ENCODE measurements around the gene ZNF835. TPM values are rescaled to one million over a fixed set of nuclear protein-coding genes. Genes with fewer than 3 reads are reported as not detected.

Gene ZNF835
- total RNA-seq, 1 experiment from 2014 or later = not detected

- H3K27me3 Mint-ChIP-seq (ENCODE audit: insufficient read depth, unreplicated experiment) = no peaks in the 10 kb centered on the region
- no peaks in the 10 kb centered on the region; the same call in 1 of the 2 replicates for H3K36me3 ChIP-seq (ENCODE audit: control insufficient read depth, insufficient read depth, low read length)
- no peak for DNase-seq
- H3K4me3 Mint-ChIP-seq (ENCODE audit: unreplicated experiment) = no peak overlapping the region
- ChIA-PET POLR2A (no interaction called here), CTCF (no interaction called here)
- no TSS peak for BruUV-seq (replicated peaks)
- H3K27me3 ChIP-seq (replicated peaks; ENCODE audit: control insufficient read depth, insufficient read depth, low read length) = no peaks in the 10 kb centered on the region
- intact Hi-C loops (cut with micrococcal nuclease; ENCODE audit: unreplicated experiment) = no loop called here
- no peaks in the 10 kb centered on the region for H3K4me1 Mint-ChIP-seq (ENCODE audit: low read depth, unreplicated experiment)
- peaks cover 10% of the 10 kb centered on the region for H3K36me3 Mint-ChIP-seq (ENCODE audit: insufficient read depth, unreplicated experiment)
- H3K4me1 ChIP-seq = no peaks in the 10 kb centered on the region
- no peaks in the 10 kb centered on the region; the same call in none of the 2 replicates for H3K9me3 ChIP-seq
- peaks cover 75% of the 10 kb centered on the region for H3K9me3 Mint-ChIP-seq (ENCODE audit: unreplicated experiment)
- H3K4me3 ChIP-seq (ENCODE audit: low read depth, low read length) = no peak overlapping the region
- H3K27ac Mint-ChIP-seq (ENCODE audit: unreplicated experiment) = no peak overlapping the region
- no peak for TF ChIP-seq CTCF (IDR thresholded peaks at IDR 0.05; ENCODE audit: insufficient read depth in 1 of 2, low read depth in 1 of 2, low read length in 1 of 2, severe bottlenecking in 1 of 2, unreplicated experiment in 1 of 2)
Observed at GRCh38 chr19:56613639-56614038, 57.9 kb downstream of the ZNF835 start.

- Histone ChIP-seq H3K4me3 (ENCODE audit: low read depth, low read length) (no peak overlapping the region), H3K4me1 (no peaks in the 10 kb centered on the region), H3K27me3 (replicated peaks; ENCODE audit: control insufficient read depth, insufficient read depth, low read length) (no peaks in the 10 kb centered on the region), H3K9me3 (no peaks in the 10 kb centered on the region; the same call in none of the 2 replicates), H3K36me3 (ENCODE audit: control insufficient read depth, insufficient read depth, low read length) (no peaks in the 10 kb centered on the region; the same call in 1 of the 2 replicates)
- H3K27me3 Mint-ChIP-seq (ENCODE audit: insufficient read depth, unreplicated experiment) = no peaks in the 10 kb centered on the region
- no peak overlapping the region for H3K4me3 Mint-ChIP-seq (ENCODE audit: unreplicated experiment)
- no peak for TF ChIP-seq CTCF (IDR thresholded peaks at IDR 0.05; ENCODE audit: insufficient read depth in 1 of 2, low read depth in 1 of 2, low read length in 1 of 2, severe bottlenecking in 1 of 2, unreplicated experiment in 1 of 2)
- intact Hi-C loops (cut with micrococcal nuclease; ENCODE audit: unreplicated experiment) = no loop called here
- BruUV-seq (replicated peaks) = no TSS peak
- peaks cover 9% of the 10 kb centered on the region for H3K36me3 Mint-ChIP-seq (ENCODE audit: insufficient read depth, unreplicated experiment)
- DNase-seq = no peak
- ChIA-PET CTCF (no interaction called here), POLR2A (no interaction called here)
- no peaks in the 10 kb centered on the region for H3K4me1 Mint-ChIP-seq (ENCODE audit: low read depth, unreplicated experiment)
- peaks cover 79% of the 10 kb centered on the region for H3K9me3 Mint-ChIP-seq (ENCODE audit: unreplicated experiment)
- H3K27ac Mint-ChIP-seq (ENCODE audit: unreplicated experiment) = no peak overlapping the region
Observed at GRCh38 chr19:56612737-56613136, 58.8 kb downstream of the ZNF835 start.

Other genes starting within 250 kb of the ZNF835 start
- gene ZNF667, start 194.4 kb downstream of the ZNF835 start, total RNA-seq (2022) = not detected in 2 replicates
- gene ZNF471, start 163.9 kb downstream of the ZNF835 start, total RNA-seq (2022) = not detected in 2 replicates
- gene ZFP28, start 132.8 kb downstream of the ZNF835 start, total RNA-seq (2022) = not detected in 2 replicates
- gene ZNF470, start 104.3 kb downstream of the ZNF835 start, total RNA-seq (2022) = 0.43 and 1.1 TPM in 2 replicates
- gene ZNF71, start 76.5 kb downstream of the ZNF835 start, total RNA-seq (2022) = 1.1 and 1.5 TPM in 2 replicates
- not detected in 2 replicates for gene SMIM17, start 28.6 kb downstream of the ZNF835 start, total RNA-seq (2022)
- not detected in 2 replicates for gene PEG3, start 169.0 kb upstream of the ZNF835 start, total RNA-seq (2022)
- not detected in 2 replicates for gene ZIM2, start 169.0 kb upstream of the ZNF835 start, total RNA-seq (2022)